ENCODE results near the gene HABP2. TPM values are rescaled to one million over a fixed set of nuclear protein-coding genes. Genes with fewer than 3 reads are reported as not detected.

HABP2 gene
- total RNA-seq, 4 donors from 2014 or later, result 0.15 to 5.6 (median 0.41) TPM; not detected in 1

DNA sequence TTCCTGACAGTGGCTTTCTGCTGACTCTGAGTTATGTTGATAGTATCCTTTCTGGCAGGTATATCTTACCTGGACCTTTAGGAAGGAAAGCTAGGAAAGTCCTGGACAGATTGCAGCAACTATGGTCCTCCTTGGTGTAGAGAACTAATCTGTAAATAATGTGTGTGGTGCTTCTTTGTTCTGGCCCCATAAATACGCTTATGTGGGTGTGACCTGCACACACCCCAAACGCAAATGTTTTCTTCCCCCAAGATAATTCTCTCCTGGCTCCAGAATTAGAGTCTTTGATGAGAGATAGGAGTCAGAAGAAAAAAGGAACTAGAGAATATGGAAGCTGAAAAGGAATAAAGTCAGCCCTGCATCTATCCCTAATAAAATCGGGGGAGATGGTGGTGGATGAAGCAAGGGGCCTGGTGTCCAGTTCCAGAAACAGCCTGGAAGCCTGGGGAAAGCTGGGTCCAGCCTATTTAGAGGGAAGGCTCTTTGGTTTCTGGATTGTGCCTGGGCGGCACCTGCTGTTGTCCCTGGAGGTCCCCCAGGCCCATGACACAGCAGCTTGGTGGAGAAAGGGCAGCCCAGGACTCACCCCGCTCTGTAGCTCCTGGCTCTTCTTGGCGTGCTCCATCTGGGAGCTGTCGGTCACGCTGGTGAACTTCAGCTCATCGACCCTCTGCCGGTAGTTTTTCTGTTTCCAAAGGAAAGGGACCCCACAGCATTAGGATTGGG lies 72.8 kb downstream of the HABP2 start:
- no peaks in the 10 kb centered on the region for H3K9me3 ChIP-seq
- H3K4me1 ChIP-seq, result no peaks in the 10 kb centered on the region
- no peak overlapping the region for H3K4me3 ChIP-seq
- intact Hi-C loops (cut with DNase I; ENCODE audit: low total_unique reads), result no loop called here
- TF ChIP-seq POLR2A (IDR thresholded peaks at IDR 0.05), result no peak
- TF ChIP-seq, protein P1, sequence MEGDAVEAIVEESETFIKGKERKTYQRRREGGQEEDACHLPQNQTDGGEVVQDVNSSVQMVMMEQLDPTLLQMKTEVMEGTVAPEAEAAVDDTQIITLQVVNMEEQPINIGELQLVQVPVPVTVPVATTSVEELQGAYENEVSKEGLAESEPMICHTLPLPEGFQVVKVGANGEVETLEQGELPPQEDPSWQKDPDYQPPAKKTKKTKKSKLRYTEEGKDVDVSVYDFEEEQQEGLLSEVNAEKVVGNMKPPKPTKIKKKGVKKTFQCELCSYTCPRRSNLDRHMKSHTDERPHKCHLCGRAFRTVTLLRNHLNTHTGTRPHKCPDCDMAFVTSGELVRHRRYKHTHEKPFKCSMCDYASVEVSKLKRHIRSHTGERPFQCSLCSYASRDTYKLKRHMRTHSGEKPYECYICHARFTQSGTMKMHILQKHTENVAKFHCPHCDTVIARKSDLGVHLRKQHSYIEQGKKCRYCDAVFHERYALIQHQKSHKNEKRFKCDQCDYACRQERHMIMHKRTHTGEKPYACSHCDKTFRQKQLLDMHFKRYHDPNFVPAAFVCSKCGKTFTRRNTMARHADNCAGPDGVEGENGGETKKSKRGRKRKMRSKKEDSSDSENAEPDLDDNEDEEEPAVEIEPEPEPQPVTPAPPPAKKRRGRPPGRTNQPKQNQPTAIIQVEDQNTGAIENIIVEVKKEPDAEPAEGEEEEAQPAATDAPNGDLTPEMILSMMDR (IDR thresholded peaks at IDR 0.05), result no peak
- DNase-seq, result no peak
- H3K36me3 ChIP-seq, result no peaks in the 10 kb centered on the region
- no peaks in the 10 kb centered on the region for H3K27me3 ChIP-seq
- H3K27ac ChIP-seq, result no peak overlapping the region

DNA sequence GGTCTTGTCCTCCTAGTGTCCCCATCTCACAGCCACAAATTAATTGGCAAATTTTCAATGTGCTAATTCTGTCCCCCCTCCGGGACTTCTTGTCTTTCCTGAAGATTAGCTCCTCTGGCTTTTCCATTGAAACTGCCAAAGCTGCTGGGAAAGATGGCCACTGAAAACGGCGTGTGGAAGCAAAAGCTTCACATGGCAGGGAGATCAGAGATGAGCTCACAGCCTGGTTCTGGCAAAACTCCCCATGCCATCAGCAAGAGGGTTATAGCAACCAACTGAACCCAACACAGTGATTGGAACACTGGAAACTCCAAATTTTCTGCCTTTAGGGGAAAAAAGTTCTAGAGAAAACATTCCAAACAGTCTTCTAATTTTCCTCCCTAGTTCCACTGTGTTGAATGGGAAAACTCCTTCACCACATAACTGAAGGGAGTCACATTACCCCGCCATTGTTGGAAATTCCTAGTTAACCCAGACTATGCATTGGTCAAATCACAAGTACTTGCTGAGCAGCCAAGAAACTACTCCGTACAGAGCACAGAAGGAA lies 74.0 kb downstream of the HABP2 start:
- TF ChIP-seq POLR2A (IDR thresholded peaks at IDR 0.05), result no peak
- TF ChIP-seq, protein P1 (IDR thresholded peaks at IDR 0.05), result no peak
- no peaks in the 10 kb centered on the region for H3K27me3 ChIP-seq
- DNase-seq, result no peak
- no peaks in the 10 kb centered on the region for H3K36me3 ChIP-seq
- H3K4me1 ChIP-seq, result no peaks in the 10 kb centered on the region
- H3K9me3 ChIP-seq, result no peaks in the 10 kb centered on the region
- intact Hi-C loops (cut with DNase I; ENCODE audit: low total_unique reads), result no loop called here
- no peak overlapping the region for H3K4me3 ChIP-seq
- no peak overlapping the region for H3K27ac ChIP-seq

DNA sequence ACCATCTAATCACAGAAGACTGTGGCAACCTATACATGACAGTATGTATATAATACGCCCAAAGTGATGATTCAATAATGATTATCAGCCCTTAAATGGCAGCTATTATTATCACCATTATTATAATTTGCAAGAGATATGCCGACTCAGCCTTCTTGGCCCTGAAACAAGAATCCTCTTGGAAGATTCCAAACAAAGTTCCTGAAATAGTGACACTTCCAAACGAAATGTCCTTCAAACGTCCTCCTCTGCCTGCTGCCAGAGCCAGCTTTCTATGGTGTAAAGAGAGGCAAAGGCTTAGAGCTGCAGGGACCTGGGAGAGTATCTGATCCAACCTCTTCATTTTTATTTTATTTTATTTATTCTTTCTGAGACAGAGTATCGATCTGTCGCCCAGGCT lies 75.0 kb downstream of the HABP2 start:
- intact Hi-C loops (cut with DNase I; ENCODE audit: low total_unique reads), result no loop called here
- H3K4me1 ChIP-seq, result no peaks in the 10 kb centered on the region
- no peak overlapping the region for H3K27ac ChIP-seq
- DNase-seq, result no peak
- H3K4me3 ChIP-seq, result no peak overlapping the region
- no peaks in the 10 kb centered on the region for H3K36me3 ChIP-seq
- TF ChIP-seq, protein P1 (IDR thresholded peaks at IDR 0.05), result no peak
- TF ChIP-seq POLR2A (IDR thresholded peaks at IDR 0.05), result no peak
- H3K9me3 ChIP-seq, result no peaks in the 10 kb centered on the region
- no peaks in the 10 kb centered on the region for H3K27me3 ChIP-seq

DNA sequence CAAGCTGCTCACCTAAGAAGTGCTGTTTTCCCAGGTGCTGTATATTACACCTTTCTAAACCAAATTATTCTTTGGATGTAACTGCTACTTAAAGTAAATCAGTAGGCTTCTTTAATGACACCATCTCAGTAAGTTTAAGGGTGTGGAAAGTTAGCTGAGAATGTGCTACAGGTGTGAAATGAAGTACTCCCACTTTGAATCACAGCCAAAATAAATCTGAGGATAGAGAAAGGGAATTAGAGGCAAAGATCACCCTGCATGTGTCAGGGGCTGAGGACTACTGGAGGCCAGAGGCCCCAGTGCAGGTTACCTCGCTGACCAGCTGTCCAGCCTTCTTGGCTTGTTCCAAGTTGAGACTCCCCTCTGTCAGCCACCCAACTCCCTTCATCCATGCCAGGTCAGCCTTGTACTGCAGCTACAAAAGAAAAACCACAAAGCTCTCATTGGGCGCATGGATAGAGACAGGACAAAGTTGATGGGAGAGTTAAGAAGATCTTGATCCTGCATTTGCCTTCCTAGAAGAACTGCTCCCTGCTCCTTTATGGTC lies 75.8 kb downstream of the HABP2 start:
- H3K4me1 ChIP-seq, result no peaks in the 10 kb centered on the region
- no peak overlapping the region for H3K27ac ChIP-seq
- H3K27me3 ChIP-seq, result no peaks in the 10 kb centered on the region
- H3K9me3 ChIP-seq, result no peaks in the 10 kb centered on the region
- TF ChIP-seq, protein P1 (IDR thresholded peaks at IDR 0.05), result no peak
- TF ChIP-seq POLR2A (IDR thresholded peaks at IDR 0.05), result no peak
- H3K36me3 ChIP-seq, result no peaks in the 10 kb centered on the region
- H3K4me3 ChIP-seq, result no peak overlapping the region
- intact Hi-C loops (cut with DNase I; ENCODE audit: low total_unique reads), result no loop called here
- no peak for DNase-seq

DNA sequence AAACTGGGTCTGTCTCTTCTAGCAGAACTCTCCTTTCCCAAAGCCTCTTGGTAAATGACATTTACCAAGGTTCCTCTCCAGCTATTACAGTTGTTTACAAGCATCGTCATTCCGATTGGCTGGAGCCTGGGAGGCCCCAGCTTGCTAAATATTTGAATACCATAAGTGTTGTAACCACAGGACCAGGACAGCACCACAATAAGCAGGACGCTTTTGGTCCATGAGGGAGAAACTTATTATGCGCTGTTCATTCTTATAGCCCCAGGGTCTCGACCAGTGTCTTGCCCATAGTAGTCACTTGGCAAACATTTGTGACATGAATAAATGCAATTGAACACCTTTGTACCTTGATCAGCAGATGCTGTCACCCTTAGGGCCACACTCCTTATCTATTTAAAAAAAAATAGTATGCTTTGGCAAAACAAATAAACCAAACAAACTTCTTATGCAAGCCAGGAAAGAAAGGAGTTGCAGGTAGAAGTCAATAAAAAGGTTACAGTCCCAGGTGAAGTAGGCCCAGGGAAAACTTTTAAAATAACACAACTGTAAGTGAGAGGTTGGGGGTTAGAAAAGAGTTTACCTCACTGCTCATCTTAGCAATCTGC lies 78.2 kb downstream of the HABP2 start:
- intact Hi-C loops (cut with DNase I; ENCODE audit: low total_unique reads), result no loop called here
- Histone ChIP-seq H3K27ac (no peak overlapping the region), H3K4me1 (no peaks in the 10 kb centered on the region), H3K36me3 (no peaks in the 10 kb centered on the region), H3K27me3 (no peaks in the 10 kb centered on the region), H3K4me3 (no peak overlapping the region), H3K9me3 (no peaks in the 10 kb centered on the region)
- DNase-seq, result no peak
- TF ChIP-seq, protein P1 (IDR thresholded peaks at IDR 0.05), result no peak
- no peak for TF ChIP-seq POLR2A (IDR thresholded peaks at IDR 0.05)

All from uterus (tissue), 4 donors.